ENCODE measurements around the gene RPS18.
"Not testable (repeated sequence)": the region's sequence is repeated elsewhere in the genome, so short reads cannot be mapped to it uniquely, and the experiment has no call there.

DNA sequence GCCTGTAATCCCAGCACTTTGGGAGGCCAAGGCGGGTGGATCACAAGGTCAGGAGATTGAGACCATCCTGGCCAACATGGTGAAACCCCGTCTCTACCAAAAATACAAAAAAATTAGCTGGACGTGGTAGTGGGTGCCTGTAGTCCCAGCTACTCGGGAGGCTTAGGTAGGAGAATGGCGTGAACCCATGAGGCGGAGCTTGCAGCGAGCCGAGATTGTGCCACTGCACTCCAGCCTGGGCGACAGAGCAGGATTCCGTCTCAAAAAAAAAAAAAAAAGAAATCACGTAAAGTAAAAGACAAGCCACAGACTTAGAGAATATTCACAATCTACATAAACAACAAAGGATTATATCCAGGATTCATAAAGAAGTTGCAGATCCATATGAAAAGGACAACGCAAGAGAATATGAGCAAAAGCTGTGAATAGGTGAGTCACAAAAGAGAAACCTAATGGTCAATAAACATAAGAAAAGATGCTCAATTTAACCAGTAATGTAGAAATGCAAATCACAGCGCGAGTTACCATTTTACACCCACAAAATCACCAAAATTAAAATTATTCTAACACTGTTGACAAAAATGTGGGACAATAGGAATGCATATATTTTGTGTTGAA, 45.3 kb upstream of the RPS18 start:
- not testable (repeated sequence) for TF ChIP-seq CTCF (conservative IDR thresholded peaks at IDR 0.05 in 1 of 2, IDR thresholded peaks at IDR 0.05 in 1 of 2; ENCODE audit: low read depth in 1 of 2, low read length in 2 of 2); EZH2 (IDR thresholded peaks at IDR 0.05; ENCODE audit: low read length, missing control alignments)

Measured in fibroblast of lung (primary cell).